Thoracic aorta (tissue), 2 donors: ENCODE results near the gene WNK1. TPM values are rescaled to one million over a fixed set of nuclear protein-coding genes. Genes with fewer than 3 reads are reported as not detected.

ENCODE experiments used
- ATAC-seq: fragments of 150-250 bp; one replicate; pipeline ENCODE4 v1.8.0; 2017; ENCODE audit warnings: low read depth; ENCODE audit not compliant: insufficient number of reproducible peaks, low FRiP score
- DNase-seq: peaks from one replicate; pipeline ENCODE4 v3.0.0-alpha.2; 2020; ENCODE audit warnings: low spot score
- H3K27ac ChIP-seq, 2 donors: fragments of 200-600 bp; sonication (generic); 1 replicate in 1 of 2; 2 replicates in 1 of 2; pipeline ENCODE4 v1.5.1; 2016; ENCODE audit warnings: mild to moderate bottlenecking in 2 of 2, moderate library complexity in 2 of 2
- H3K27me3 ChIP-seq: fragments of 200-600 bp; sonication (generic); replicated peaks from 2 replicates; pipeline ENCODE4 v1.6.0; 2016; ENCODE audit warnings: mild to moderate bottlenecking; ENCODE audit not compliant: insufficient read depth
- H3K36me3 ChIP-seq: fragments of 200-600 bp; sonication (generic); one replicate; pipeline ENCODE4 v1.5.1; 2016
- H3K4me1 ChIP-seq, 2 donors: fragments of 200-600 bp; sonication (generic); 1 replicate in 1 of 2; 2 replicates in 1 of 2; pipeline versions ENCODE4 v1.5.1 to v1.6.0; 2016; ENCODE audit warnings: low read depth in 2 of 2, mild to moderate bottlenecking in 1 of 2; ENCODE audit not compliant: control insufficient read depth in 1 of 2
- H3K4me3 ChIP-seq: fragments of 200-600 bp; sonication (generic); 2 replicates; pipeline ENCODE4 v1.5.1; 2016; ENCODE audit warnings: mild to moderate bottlenecking
- H3K9me3 ChIP-seq: fragments of 200-600 bp; sonication (generic); 2 replicates; pipeline ENCODE4 v1.5.1; 2016
- total RNA-seq, 2 donors: library from RNA; depleted of rRNA; stranded (reverse); fragments of >200 nt; gene quantifications; one replicate each; pipeline versions ENCODE4 v1.1.0 to v1.2.3, GENCODE V29; 2016
- TF ChIP-seq, protein P1 (sequence below): fragments of 200-600 bp; sonication (generic); IDR thresholded peaks from one replicate; pipeline ENCODE4 v1.5.1; 2019; ENCODE audit warnings: antibody characterized with exemption

WNK1 gene
- total RNA-seq, 2 donors from 2014 or later = 191 to 197 TPM

DNA sequence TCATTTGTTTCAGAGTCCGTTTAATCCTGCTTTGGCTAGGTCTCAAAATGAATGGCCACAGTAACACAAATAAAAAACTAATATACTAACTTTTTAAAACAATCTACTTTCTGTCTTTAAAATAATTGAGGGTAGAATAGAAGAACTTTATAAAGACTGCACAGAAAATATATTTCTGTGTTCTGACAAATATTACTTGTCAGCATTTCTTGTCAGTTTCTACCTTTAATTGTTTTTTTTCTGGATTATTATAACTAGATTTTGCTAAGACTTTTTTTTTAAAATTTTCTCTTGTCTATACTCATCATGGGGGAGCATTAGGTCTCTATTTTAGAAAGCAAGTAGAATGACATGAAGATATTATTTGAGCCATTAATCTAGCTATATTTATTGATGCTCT, 110.9 kb downstream of the WNK1 start:
- DNase-seq = no peak
- H3K4me3 ChIP-seq = no peak overlapping the region
- H3K27me3 ChIP-seq = no peaks in the 10 kb centered on the region
- H3K4me1 ChIP-seq = peaks cover 0 to 3% of the 10 kb centered on the region in 2 donors
- H3K9me3 ChIP-seq = no peaks in the 10 kb centered on the region
- H3K27ac ChIP-seq = no peak overlapping the region
- H3K36me3 ChIP-seq = peaks cover 35% of the 10 kb centered on the region
- TF ChIP-seq, protein P1, sequence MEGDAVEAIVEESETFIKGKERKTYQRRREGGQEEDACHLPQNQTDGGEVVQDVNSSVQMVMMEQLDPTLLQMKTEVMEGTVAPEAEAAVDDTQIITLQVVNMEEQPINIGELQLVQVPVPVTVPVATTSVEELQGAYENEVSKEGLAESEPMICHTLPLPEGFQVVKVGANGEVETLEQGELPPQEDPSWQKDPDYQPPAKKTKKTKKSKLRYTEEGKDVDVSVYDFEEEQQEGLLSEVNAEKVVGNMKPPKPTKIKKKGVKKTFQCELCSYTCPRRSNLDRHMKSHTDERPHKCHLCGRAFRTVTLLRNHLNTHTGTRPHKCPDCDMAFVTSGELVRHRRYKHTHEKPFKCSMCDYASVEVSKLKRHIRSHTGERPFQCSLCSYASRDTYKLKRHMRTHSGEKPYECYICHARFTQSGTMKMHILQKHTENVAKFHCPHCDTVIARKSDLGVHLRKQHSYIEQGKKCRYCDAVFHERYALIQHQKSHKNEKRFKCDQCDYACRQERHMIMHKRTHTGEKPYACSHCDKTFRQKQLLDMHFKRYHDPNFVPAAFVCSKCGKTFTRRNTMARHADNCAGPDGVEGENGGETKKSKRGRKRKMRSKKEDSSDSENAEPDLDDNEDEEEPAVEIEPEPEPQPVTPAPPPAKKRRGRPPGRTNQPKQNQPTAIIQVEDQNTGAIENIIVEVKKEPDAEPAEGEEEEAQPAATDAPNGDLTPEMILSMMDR = no peak
- no peak for ATAC-seq

DNA sequence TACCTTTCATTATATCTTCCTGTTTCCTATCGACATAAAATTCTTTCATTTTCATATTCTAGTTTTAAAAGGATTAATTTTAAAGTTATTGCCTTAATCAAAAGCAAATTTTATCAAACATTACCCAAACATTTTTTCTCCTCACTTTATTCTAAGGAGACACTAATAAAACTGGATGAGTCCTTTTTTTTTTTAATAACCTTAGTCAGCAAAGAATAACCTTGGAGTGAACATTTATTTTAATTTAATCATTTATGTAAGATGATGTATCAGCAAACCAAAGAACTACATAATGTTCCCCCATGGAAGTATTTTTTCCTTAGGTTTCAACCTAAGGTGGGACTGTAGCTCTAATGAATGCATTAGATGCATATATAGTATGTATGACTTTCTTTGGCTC, 113.2 kb downstream of the WNK1 start:
- Histone ChIP-seq H3K4me1 (no peaks in the 10 kb centered on the region), H3K27me3 (no peaks in the 10 kb centered on the region), H3K27ac (no peak overlapping the region), H3K36me3 (peaks cover 27% of the 10 kb centered on the region), H3K4me3 (no peak overlapping the region), H3K9me3 (no peaks in the 10 kb centered on the region)
- TF ChIP-seq, protein P1 = no peak
- ATAC-seq (no peak), DNase-seq (no peak)

DNA sequence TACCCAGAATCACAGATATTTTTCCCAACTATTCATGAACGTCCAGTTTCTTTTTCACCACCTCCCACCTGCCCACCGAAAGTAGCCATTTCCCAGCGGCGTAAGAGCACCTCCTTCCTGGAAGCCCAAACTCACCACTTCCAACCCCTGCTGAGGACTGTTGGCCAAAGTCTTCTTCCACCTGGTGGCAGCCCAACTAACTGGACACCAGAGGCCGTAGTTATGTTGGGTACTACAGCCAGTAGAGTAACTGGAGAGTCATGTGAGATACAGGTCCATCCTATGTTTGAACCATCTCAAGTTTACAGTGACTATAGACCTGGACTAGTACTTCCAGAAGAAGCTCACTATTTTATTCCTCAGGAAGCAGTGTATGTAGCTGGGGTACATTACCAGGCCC, 115.5 kb downstream of the WNK1 start:
- Histone ChIP-seq H3K27ac (no peak overlapping the region), H3K4me1 (no peaks in the 10 kb centered on the region), H3K36me3 (peaks cover 16% of the 10 kb centered on the region), H3K4me3 (no peak overlapping the region), H3K27me3 (no peaks in the 10 kb centered on the region), H3K9me3 (no peaks in the 10 kb centered on the region)
- TF ChIP-seq, protein P1 = no peak
- ATAC-seq (no peak), DNase-seq (no peak)

DNA sequence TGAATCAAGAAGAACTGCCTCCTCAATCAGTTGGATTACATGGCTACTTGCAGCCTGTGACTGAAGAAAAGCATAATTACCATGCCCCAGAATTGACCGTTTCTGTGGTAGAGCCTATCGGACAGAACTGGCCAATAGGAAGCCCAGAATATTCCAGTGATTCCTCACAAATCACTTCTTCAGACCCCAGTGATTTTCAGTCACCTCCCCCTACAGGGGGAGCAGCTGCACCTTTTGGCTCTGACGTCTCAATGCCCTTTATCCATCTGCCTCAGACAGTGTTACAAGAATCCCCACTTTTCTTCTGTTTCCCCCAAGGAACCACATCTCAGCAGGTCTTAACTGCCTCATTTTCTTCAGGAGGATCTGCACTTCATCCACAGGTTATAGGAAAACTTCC, 116.3 kb downstream of the WNK1 start:
- DNase-seq = no peak
- no peak for ATAC-seq
- Histone ChIP-seq H3K9me3 (no peaks in the 10 kb centered on the region), H3K36me3 (peaks cover 16% of the 10 kb centered on the region), H3K27me3 (no peaks in the 10 kb centered on the region), H3K27ac (no peak overlapping the region), H3K4me1 (no peaks in the 10 kb centered on the region), H3K4me3 (no peak overlapping the region)
- TF ChIP-seq, protein P1 = no peak

DNA sequence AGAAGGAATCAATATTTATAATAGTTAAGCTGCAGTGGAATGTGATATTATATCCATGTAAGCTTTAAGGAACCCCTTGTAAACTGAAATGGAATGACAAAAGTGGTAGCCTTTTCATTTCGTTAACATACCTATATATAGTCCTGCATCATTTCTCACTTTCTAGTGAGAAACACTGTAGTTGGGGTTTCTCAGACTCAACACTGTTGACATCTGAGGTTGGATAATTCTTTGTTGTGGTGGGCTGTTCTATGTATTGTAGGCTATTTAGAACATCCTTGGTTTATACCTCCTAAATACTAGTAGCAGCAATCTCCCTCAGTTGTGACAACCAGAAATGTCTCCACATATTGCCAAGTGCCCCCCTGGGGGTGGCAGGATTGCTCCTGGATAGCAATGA, 118.0 kb downstream of the WNK1 start:
- H3K4me1 ChIP-seq = no peaks in the 10 kb centered on the region
- H3K27me3 ChIP-seq = no peaks in the 10 kb centered on the region
- TF ChIP-seq, protein P1 = no peak
- DNase-seq = no peak
- ATAC-seq = no peak
- H3K36me3 ChIP-seq = peaks cover 16% of the 10 kb centered on the region
- no peak overlapping the region for H3K27ac ChIP-seq
- no peak overlapping the region for H3K4me3 ChIP-seq
- H3K9me3 ChIP-seq = no peaks in the 10 kb centered on the region
